CD4-positive, alpha-beta T cell (primary cell): ENCODE data around the gene GBX1. TPM values are rescaled to one million over a fixed set of nuclear protein-coding genes. Genes with fewer than 3 reads are reported as not detected.

Experiments used
- ATAC-seq: fragments of 200-7000 bp; cut with Tn5 transposase; one replicate; pipeline ENCODE4 v1.10.0; 2022; ENCODE audit warnings: mild to moderate bottlenecking; ENCODE audit not compliant: poor library complexity
- CTCF ChIA-PET: fragments of 350-600 bp; sonication (Branson Sonifier 250); formaldehyde crosslinking; loops from one replicate; lab custom pipeline; 2021; ENCODE audit warnings: antibody characterized with exemption, inconsistent platforms; lab: Charles Lee
- POLR2A ChIA-PET: fragments of 350-600 bp; sonication (Branson Sonifier 250); formaldehyde crosslinking; loops from one replicate; lab custom pipeline; 2021; ENCODE audit warnings: antibody characterized with exemption, inconsistent platforms; lab: Charles Lee
- DNase-seq, 14 experiments: peaks; one replicate each; pipeline ENCODE4 v3.0.0-alpha.2; 2013 to 2020; ENCODE audit warnings: mixed read lengths in 2 of 14
- H3K27ac ChIP-seq, 2 donors: one replicate each; pipeline versions ENCODE4 v1.5.1 to v1.7.0; 2013; ENCODE audit warnings: low read length in 2 of 2, low read depth in 1 of 2, mild to moderate bottlenecking in 1 of 2
- H3K27me3 ChIP-seq, 2 experiments: 1 replicate in 1 of 2; 2 replicates in 1 of 2; pipeline versions ENCODE4 v1.6.1 to v1.7.0; 2013; ENCODE audit warnings: low read length in 2 of 2, control low read depth in 1 of 2, mild to moderate bottlenecking in 1 of 2, moderate library complexity in 1 of 2; ENCODE audit not compliant: insufficient read depth in 2 of 2, control insufficient read depth in 1 of 2
- H3K36me3 ChIP-seq: one replicate; pipeline ENCODE4 v1.6.1; 2013; ENCODE audit warnings: low read length, control low read depth; ENCODE audit not compliant: insufficient read depth
- H3K4me1 ChIP-seq: one replicate; pipeline ENCODE4 v1.6.1; 2013; ENCODE audit warnings: low read length, control low read depth; ENCODE audit not compliant: insufficient read depth
- H3K4me3 ChIP-seq: one replicate; pipeline ENCODE4 v1.5.1; 2013; ENCODE audit warnings: mild to moderate bottlenecking, low read length, moderate library complexity
- H3K9me3 ChIP-seq, 2 experiments: 1 replicate in 1 of 2; 2 replicates in 1 of 2; pipeline versions ENCODE4 v1.6.1 to v1.7.0; 2013; ENCODE audit warnings: low read length in 2 of 2, mild to moderate bottlenecking in 2 of 2, control low read depth in 1 of 2, moderate library complexity in 1 of 2; ENCODE audit not compliant: control insufficient read depth in 1 of 2, insufficient read depth in 1 of 2
- H3K27ac Mint-ChIP-seq: one replicate; pipeline ENCODE4 v1.8.0; 2020; ENCODE audit warnings: mixed read lengths
- H3K27me3 Mint-ChIP-seq: one replicate; pipeline ENCODE4 v1.8.0; 2021; ENCODE audit warnings: mixed read lengths
- H3K36me3 Mint-ChIP-seq: one replicate; pipeline ENCODE4 v1.8.0; 2021; ENCODE audit warnings: low read depth, mixed read lengths
- H3K4me1 Mint-ChIP-seq: one replicate; pipeline ENCODE4 v1.8.0; 2021; ENCODE audit warnings: low read depth, mixed read lengths
- H3K4me3 Mint-ChIP-seq: one replicate; pipeline ENCODE4 v1.8.0; 2020; ENCODE audit warnings: mild to moderate bottlenecking, mixed read lengths
- H3K9me3 Mint-ChIP-seq: one replicate; pipeline ENCODE4 v1.8.0; 2020; ENCODE audit warnings: mixed read lengths
- intact Hi-C, 2 experiments: fragments of 100-400 bp; cut with DNase I in 1 of 2; cut with micrococcal nuclease in 1 of 2; formaldehyde crosslinking; loops; one replicate each; pipeline versions ENCODE4 v1.15.1 to v1.9.0; 2023 to 2025; cut with DNase I, micrococcal nuclease
- total RNA-seq, 174 experiments: library from RNA in 2 of 174; stranded (reverse) in 2 of 174; gene quantifications; one replicate each; pipeline ENCODE4 v1.2.3 and lab custom pipeline; 2021 to 2026
- TF ChIP-seq, protein P1 (sequence below): fragments of 200-600 bp; IDR thresholded peaks from one replicate; pipeline ENCODE4 v1.8.0; 2022; ENCODE audit warnings: antibody characterized with exemption, mild to moderate bottlenecking

The GBX1 gene
- total RNA-seq, 2 experiments from 2014 or later = not detected

DNA sequence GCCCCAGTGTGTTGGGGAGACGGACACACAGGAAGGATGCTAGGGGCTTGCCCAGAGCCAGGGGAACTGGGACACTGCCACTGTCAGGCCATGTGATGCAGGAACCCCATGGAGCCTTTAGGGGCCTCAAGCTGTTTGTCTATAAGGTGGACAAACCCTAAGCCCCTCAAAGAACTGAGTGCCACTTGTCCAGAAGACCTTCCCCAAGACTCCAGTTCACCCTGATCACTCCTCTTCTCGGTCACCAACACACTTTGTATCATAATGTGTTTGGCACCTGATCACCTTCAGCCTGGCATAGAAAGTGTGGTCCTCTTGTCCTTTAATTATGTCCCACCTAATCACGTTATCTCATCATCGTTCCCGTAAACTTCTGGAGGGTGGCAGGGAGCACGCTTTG lies 42.1 kb upstream of the GBX1 start:
- CTCF ChIA-PET = no interaction called here
- peaks cover 55% of the 10 kb centered on the region for H3K4me1 ChIP-seq
- H3K27ac ChIP-seq = no peak overlapping the region
- intact Hi-C loops = no loop called here
- peaks cover 35% of the 10 kb centered on the region for H3K36me3 Mint-ChIP-seq
- TF ChIP-seq, protein P1, sequence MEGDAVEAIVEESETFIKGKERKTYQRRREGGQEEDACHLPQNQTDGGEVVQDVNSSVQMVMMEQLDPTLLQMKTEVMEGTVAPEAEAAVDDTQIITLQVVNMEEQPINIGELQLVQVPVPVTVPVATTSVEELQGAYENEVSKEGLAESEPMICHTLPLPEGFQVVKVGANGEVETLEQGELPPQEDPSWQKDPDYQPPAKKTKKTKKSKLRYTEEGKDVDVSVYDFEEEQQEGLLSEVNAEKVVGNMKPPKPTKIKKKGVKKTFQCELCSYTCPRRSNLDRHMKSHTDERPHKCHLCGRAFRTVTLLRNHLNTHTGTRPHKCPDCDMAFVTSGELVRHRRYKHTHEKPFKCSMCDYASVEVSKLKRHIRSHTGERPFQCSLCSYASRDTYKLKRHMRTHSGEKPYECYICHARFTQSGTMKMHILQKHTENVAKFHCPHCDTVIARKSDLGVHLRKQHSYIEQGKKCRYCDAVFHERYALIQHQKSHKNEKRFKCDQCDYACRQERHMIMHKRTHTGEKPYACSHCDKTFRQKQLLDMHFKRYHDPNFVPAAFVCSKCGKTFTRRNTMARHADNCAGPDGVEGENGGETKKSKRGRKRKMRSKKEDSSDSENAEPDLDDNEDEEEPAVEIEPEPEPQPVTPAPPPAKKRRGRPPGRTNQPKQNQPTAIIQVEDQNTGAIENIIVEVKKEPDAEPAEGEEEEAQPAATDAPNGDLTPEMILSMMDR = no peak
- H3K4me3 ChIP-seq = no peak overlapping the region
- no peak overlapping the region for H3K27ac Mint-ChIP-seq
- no peak for ATAC-seq
- H3K4me1 Mint-ChIP-seq = peaks cover 28% of the 10 kb centered on the region
- no peak for DNase-seq
- no peaks in the 10 kb centered on the region for H3K9me3 ChIP-seq
- POLR2A ChIA-PET = no interaction called here
- no peaks in the 10 kb centered on the region for H3K9me3 Mint-ChIP-seq
- H3K27me3 Mint-ChIP-seq = no peaks in the 10 kb centered on the region
- no peak overlapping the region for H3K4me3 Mint-ChIP-seq
- no peaks in the 10 kb centered on the region for H3K27me3 ChIP-seq
- H3K36me3 ChIP-seq = peaks cover 21% of the 10 kb centered on the region

DNA sequence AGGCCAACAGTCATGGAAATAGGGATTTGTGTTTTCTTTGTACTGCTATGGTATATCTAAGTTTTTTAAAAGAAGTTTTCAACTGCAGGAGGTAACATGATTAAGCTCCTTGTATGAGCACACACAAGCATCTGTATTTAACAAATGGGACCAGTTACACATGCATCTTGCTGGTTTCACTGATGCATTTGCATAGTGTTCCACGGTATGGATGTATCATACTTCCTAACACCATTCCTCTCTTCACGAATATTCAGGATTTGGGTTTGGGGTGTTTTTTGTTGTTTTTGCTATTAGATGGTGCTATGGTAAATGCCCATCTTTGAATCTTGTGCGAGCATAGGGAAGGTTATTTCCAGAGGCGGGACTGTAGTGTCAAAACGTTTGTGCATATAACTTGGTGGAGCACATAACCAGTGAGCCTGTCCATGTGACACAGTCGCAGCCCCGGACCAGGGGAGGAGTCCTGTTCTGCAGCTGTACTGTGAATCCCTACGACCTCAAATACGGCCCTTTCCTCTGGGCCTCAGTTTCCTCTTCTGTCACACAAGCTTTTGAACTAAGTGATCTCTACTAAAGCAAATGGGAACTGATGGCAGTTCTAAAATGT lies 40.9 kb upstream of the GBX1 start:
- peaks cover 58% of the 10 kb centered on the region for H3K4me1 ChIP-seq
- H3K36me3 ChIP-seq = peaks cover 8% of the 10 kb centered on the region
- ChIA-PET CTCF (interaction anchor here (1.4 to 2.0 kb wide), 2 partner anchors 36 to 84 kb away, joined by 5 to 9 read pairs; no protein-coding TSS in a partner anchor), POLR2A (interaction anchor here (0.8 to 2.8 kb wide), 4 partner anchors 8 to 69 kb away, joined by 3 to 14 read pairs (median 4); partner anchors contain the start of genes ABCF2 and CHPF2)
- peak overlapping the region in 1 of 2 donors; percentile 65 for H3K27ac ChIP-seq
- intact Hi-C loops = no loop called here
- peak overlapping the region; percentile 71 for H3K27ac Mint-ChIP-seq
- H3K4me1 Mint-ChIP-seq = peaks cover 28% of the 10 kb centered on the region
- H3K27me3 Mint-ChIP-seq = no peaks in the 10 kb centered on the region
- no peaks in the 10 kb centered on the region for H3K9me3 ChIP-seq
- no peak for ATAC-seq
- no peak overlapping the region for H3K4me3 Mint-ChIP-seq
- no peaks in the 10 kb centered on the region for H3K9me3 Mint-ChIP-seq
- TF ChIP-seq, protein P1 = no peak
- no peak overlapping the region for H3K4me3 ChIP-seq
- H3K27me3 ChIP-seq = no peaks in the 10 kb centered on the region
- H3K36me3 Mint-ChIP-seq = peaks cover 23% of the 10 kb centered on the region
- no peak for DNase-seq

DNA sequence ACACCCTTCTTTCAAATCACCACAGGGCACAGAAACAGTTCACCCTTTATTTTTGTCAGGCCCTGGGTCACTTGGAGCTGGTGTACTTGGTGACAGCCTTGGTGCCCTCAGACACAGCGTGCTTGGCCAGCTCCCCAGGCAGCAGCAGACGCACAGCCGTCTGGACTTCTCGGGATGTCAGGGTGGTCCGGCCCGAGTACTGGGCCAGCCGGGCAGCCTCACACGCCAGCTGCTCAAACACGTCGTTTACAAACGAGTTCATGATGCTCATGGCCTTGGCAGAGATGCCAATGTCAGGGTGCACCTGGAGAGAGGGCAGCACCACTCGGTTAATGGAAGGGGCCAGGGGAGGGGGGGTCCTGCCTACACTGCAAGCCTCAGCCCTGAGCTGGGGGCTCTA lies 40.3 kb upstream of the GBX1 start:
- TF ChIP-seq, protein P1 = no peak
- Mint-ChIP-seq H3K4me3 (no peak overlapping the region), H3K27ac (peak overlapping the region; percentile 71)

More for the DNA sequence above, 40.3 kb upstream of the GBX1 start:
- DNase-seq = no peak
- Mint-ChIP-seq H3K27me3 (no peaks in the 10 kb centered on the region), H3K4me1 (peaks cover 28% of the 10 kb centered on the region), H3K36me3 (peaks cover 17% of the 10 kb centered on the region), H3K9me3 (no peaks in the 10 kb centered on the region)
- POLR2A ChIA-PET = interaction anchor here (0.8 to 2.8 kb wide), 4 partner anchors 9 to 69 kb away, joined by 3 to 14 read pairs (median 4); partner anchors contain the start of genes ABCF2 and CHPF2
- no peaks in the 10 kb centered on the region for H3K27me3 ChIP-seq
- intact Hi-C loops = loop anchor here in 1 of 2 experiments (2.0 kb wide), 1 partner anchor 19 kb away; the partner anchor contains the start of gene ABCF2
- CTCF ChIA-PET = interaction anchor here (1.4 to 2.0 kb wide), 2 partner anchors 36 to 84 kb away, joined by 5 to 9 read pairs; no protein-coding TSS in a partner anchor
- peak overlapping the region in 1 of 2 donors; percentile 65 for H3K27ac ChIP-seq
- no peak for ATAC-seq
- H3K36me3 ChIP-seq = peaks cover 4% of the 10 kb centered on the region
- H3K4me3 ChIP-seq = no peak overlapping the region
- H3K4me1 ChIP-seq = peaks cover 58% of the 10 kb centered on the region
- H3K9me3 ChIP-seq = no peaks in the 10 kb centered on the region
